OCI-LY7 (cell line): ENCODE results near the gene CDCA4. TPM values are rescaled to one million over a fixed set of nuclear protein-coding genes. Genes with fewer than 3 reads are reported as not detected.
"Not testable (repeated sequence)": the region's sequence is repeated elsewhere in the genome, so short reads cannot be mapped to it uniquely, and the experiment has no call there.

Source experiments
- BruUV-seq: library from RNA; stranded (reverse); fragments of 400-500 nt; replicated peaks from 2 replicates; lab custom pipeline; 2021; lab: Mats Ljungman, UMichigan
- CTCF ChIA-PET: fragments of 300-600 bp; sonication (Branson Sonifier 250); formaldehyde crosslinking; loops from one replicate; lab custom pipeline; 2022; ENCODE audit warnings: antibody characterized with exemption; ENCODE audit not compliant: unreplicated experiment; lab: Charles Lee
- POLR2A ChIA-PET: fragments of 300-600 bp; sonication (Branson Sonifier 250); formaldehyde crosslinking; loops from one replicate; lab custom pipeline; 2022; ENCODE audit warnings: antibody characterized with exemption; lab: Charles Lee
- DNase-seq: peaks from one replicate; pipeline ENCODE4 v3.0.0-alpha.2; 2015; ENCODE audit warnings: low spot score
- H2AFZ ChIP-seq: fragments of 200-600 bp; sonication (generic), shearing (Covaris generic); 2 replicates; pipeline ENCODE4 v1.6.1; 2014; ENCODE audit warnings: mild to moderate bottlenecking, antibody characterized with exemption, low read length, moderate library complexity
- H3K27ac ChIP-seq: fragments of 200-600 bp; sonication (generic); 2 replicates; pipeline ENCODE4 v1.5.1; 2014; ENCODE audit warnings: mixed run types, low read depth, mild to moderate bottlenecking, moderate library complexity, low read length, inconsistent platforms; ENCODE audit not compliant: poor library complexity, severe bottlenecking
- H3K36me3 ChIP-seq: fragments of 200-600 bp; sonication (generic); 2 replicates; pipeline ENCODE4 v1.6.1; 2014; ENCODE audit warnings: mild to moderate bottlenecking, antibody characterized with exemption, low read length, moderate library complexity, mixed read lengths; ENCODE audit not compliant: insufficient read depth
- H3K4me1 ChIP-seq: fragments of 200-600 bp; sonication (generic); 2 replicates; pipeline ENCODE4 v1.5.1; 2014; ENCODE audit warnings: mild to moderate bottlenecking, low read length; ENCODE audit not compliant: insufficient read depth, poor library complexity, severe bottlenecking
- H3K4me2 ChIP-seq: fragments of 200-600 bp; sonication (generic); 2 replicates; pipeline ENCODE4 v1.6.1; 2014; ENCODE audit warnings: mild to moderate bottlenecking, low read length
- H3K4me3 ChIP-seq: fragments of 200-600 bp; sonication (generic); 2 replicates; pipeline ENCODE4 v1.5.1; 2014; ENCODE audit warnings: mild to moderate bottlenecking, low read depth, low read length; ENCODE audit not compliant: poor library complexity, severe bottlenecking
- H3K79me2 ChIP-seq: fragments of 200-600 bp; sonication (generic); 2 replicates; pipeline ENCODE4 v1.6.1; 2016; ENCODE audit warnings: low read depth, mild to moderate bottlenecking, low read length, moderate library complexity, mixed read lengths; ENCODE audit not compliant: insufficient read depth
- H3K9me2 ChIP-seq: fragments of 200-600 bp; sonication (generic); 2 replicates; pipeline ENCODE4 v1.6.1; 2016; ENCODE audit warnings: mild to moderate bottlenecking, low read length, mixed read lengths; ENCODE audit not compliant: insufficient read depth
- H3K9me3 ChIP-seq: fragments of 200-600 bp; sonication (generic); 2 replicates; pipeline ENCODE4 v1.6.1; 2014; ENCODE audit warnings: mild to moderate bottlenecking, mixed run types, low read length, mixed read lengths
- H4K20me1 ChIP-seq: fragments of 200-600 bp; sonication (generic); 2 replicates; pipeline ENCODE4 v1.6.1; 2014; ENCODE audit warnings: mild to moderate bottlenecking, antibody characterized with exemption, low read length, moderate library complexity, mixed read lengths; ENCODE audit not compliant: insufficient read depth
- CTCF ChIP-seq: fragments of 200-600 bp; sonication (generic); conservative IDR thresholded peaks from 2 replicates; pipeline ENCODE4 v1.5.1; 2014; ENCODE audit warnings: mild to moderate bottlenecking, antibody characterized with exemption, low read length, moderate library complexity, mixed read lengths
- EZH2phosphoT487 ChIP-seq: fragments of 200-600 bp; sonication (generic); IDR thresholded peaks from 2 replicates; pipeline ENCODE4 v1.6.1; 2018; ENCODE audit warnings: low read depth, borderline replicate concordance, mild to moderate bottlenecking, mixed run types, antibody characterized with exemption, low read length, moderate library complexity, mixed read lengths
- intact Hi-C: fragments of 100-400 bp; cut with micrococcal nuclease; formaldehyde crosslinking; loops from one replicate; pipeline ENCODE4 v1.10.0; 2022; ENCODE audit not compliant: unreplicated experiment
- total RNA-seq, 2 experiments: library from RNA; depleted of rRNA in 1 of 2; stranded (reverse); fragments of >200 nt in 1 of 2; shearing (Covaris generic) in 1 of 2; gene quantifications; 2 replicates each; pipeline ENCODE4 v1.2.3, GENCODE V29; 2014 to 2022

Gene CDCA4
- total RNA-seq, 2 experiments from 2014 or later, result 74.0 to 109 TPM

DNA sequence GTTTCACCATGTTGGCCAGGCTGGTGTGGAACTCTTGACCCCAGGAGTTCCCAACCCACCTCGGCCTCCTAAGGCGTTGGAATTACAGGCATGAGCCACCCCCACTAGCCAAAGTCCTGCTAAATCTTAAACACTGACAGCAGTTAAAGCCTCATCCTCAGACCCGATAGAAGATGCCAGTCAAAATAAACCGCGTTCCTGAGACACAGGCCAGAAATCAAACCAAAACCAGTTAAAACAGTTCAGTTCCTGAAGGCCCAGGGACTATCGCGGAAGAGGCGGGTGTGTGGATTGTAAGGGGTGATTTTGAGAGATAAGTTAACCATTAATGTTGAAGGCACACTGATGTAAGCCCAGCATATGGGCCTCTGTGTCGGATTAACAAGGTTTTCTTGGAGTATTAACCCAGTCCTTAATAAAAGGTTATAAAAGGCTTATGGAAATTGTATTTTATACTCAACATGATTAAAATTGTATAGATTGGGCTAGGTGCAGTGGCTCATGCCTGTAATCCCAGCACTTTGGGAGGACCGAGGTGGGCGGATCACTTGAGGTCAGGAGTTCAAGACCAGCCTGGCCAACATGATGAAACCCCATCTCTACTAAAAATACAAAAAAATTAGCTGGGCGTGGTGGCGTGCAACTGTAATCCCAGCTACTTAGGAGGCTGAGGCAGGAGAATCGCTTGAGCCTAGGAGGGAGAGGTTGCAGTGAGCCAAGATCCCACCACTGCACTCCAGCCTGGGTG is 18.7 kb upstream of the CDCA4 start:
- TF ChIP-seq CTCF (no peak), EZH2phosphoT487 (no peak)
- DNase-seq, result no peak
- Histone ChIP-seq H3K4me1 (no peaks in the 10 kb centered on the region), H3K36me3 (no peaks in the 10 kb centered on the region), H4K20me1 (no peaks in the 10 kb centered on the region), H3K4me2 (no peak overlapping the region), H3K9me3 (no peaks in the 10 kb centered on the region), H2AFZ (no peak overlapping the region), H3K79me2 (no peaks in the 10 kb centered on the region), H3K27ac (no peak overlapping the region), H3K9me2 (no peaks in the 10 kb centered on the region), H3K4me3 (no peak overlapping the region)
- BruUV-seq, result no TSS peak
- intact Hi-C loops, result no loop called here
- POLR2A ChIA-PET, result no interaction called here
- CTCF ChIA-PET, result no interaction called here

DNA sequence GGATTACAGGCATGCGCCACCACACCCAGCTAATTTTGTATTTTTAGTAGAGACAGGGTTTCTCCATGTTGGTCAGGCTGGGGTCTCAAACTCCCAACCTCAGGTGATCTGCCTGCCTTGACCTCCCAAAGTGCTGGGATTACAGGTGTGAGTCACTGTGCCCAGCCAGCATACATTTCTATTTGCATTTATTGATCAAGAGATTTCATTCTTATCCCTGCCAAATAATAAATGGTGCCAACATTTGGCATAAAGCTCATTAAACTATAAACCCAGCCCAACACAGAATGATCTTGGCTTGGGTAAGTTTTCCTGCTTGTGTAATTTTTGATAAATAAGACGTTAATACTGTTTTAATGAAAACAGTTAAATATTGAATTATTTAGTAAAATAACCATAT is 14.7 kb upstream of the CDCA4 start:
- CTCF ChIA-PET, BruUV-seq: not testable (repeated sequence)

GRCh38 chr14:105034315-105035039 is 13.6 kb upstream of the CDCA4 start:
- DNase-seq, result no peak

More for the DNA sequence above, 14.7 kb upstream of the CDCA4 start:
- H2AFZ ChIP-seq, H3K79me2 ChIP-seq, intact Hi-C loops, H3K9me2 ChIP-seq, H3K36me3 ChIP-seq, H3K4me1 ChIP-seq, H3K4me3 ChIP-seq, DNase-seq, H4K20me1 ChIP-seq, H3K4me2 ChIP-seq, H3K9me3 ChIP-seq, H3K27ac ChIP-seq: not testable (repeated sequence)
- POLR2A ChIA-PET, result interaction anchor here (0.7 kb wide), 1 partner anchor 15 kb away, joined by 3 read pairs; the partner anchor contains the start of gene CDCA4

DNA sequence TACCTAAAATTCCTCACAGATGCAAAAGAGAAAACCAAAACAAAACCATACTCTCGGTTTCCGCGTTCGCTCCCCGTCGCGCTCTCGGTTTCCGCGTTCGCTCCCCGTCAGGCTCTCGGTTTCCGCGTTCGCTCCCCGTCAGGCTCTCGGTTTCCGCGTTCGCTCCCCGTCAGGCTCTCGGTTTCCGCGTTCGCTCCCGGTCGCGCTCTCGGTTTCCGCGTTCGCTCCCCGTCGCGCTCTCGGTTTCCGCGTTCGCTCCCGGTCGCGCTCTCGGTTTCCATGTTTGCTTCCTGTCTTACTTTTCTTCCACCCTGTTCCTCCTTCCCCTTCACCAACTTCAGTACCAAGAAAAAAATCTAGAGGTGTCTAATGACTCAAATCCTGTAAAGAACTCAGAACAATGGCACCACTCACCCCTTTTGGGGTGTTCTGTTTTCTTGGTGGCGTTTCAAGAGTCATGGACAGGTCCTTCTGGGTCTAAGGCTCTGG is 12.6 kb upstream of the CDCA4 start:
- intact Hi-C loops, CTCF ChIA-PET, H2AFZ ChIP-seq, H3K9me2 ChIP-seq, H3K4me2 ChIP-seq, H3K79me2 ChIP-seq, H3K4me1 ChIP-seq, H3K4me3 ChIP-seq, H3K9me3 ChIP-seq, H3K36me3 ChIP-seq, BruUV-seq, H3K27ac ChIP-seq, POLR2A ChIA-PET, H4K20me1 ChIP-seq, DNase-seq: not testable (repeated sequence)

More at GRCh38 chr14:105034315-105035039, 13.6 kb upstream of the CDCA4 start:
- H2AFZ ChIP-seq, result no peak overlapping the region
- H3K4me1 ChIP-seq, result no peaks in the 10 kb centered on the region
- H3K79me2 ChIP-seq, result no peaks in the 10 kb centered on the region
- H3K9me3 ChIP-seq, result no peaks in the 10 kb centered on the region
- no peaks in the 10 kb centered on the region for H3K36me3 ChIP-seq
- no peak overlapping the region for H3K4me2 ChIP-seq
- CTCF ChIA-PET, result no interaction called here
- H3K27ac ChIP-seq, result no peak overlapping the region
- POLR2A ChIA-PET, result interaction anchor here (0.6 to 0.7 kb wide), 2 partner anchors 226 to 262 kb away, joined by 3 read pairs; no protein-coding TSS in a partner anchor
- TF ChIP-seq CTCF, result no peak
- no peak for TF ChIP-seq EZH2phosphoT487
- H3K9me2 ChIP-seq, result no peaks in the 10 kb centered on the region
- H4K20me1 ChIP-seq, result no peaks in the 10 kb centered on the region
- no peak overlapping the region for H3K4me3 ChIP-seq
- intact Hi-C loops, result no loop called here
- no TSS peak for BruUV-seq
